Stimulated activated CD4-positive, alpha-beta T cell treated with anti-CD3 and anti-CD28 coated beads, Interleukin-2, amount 100 ng/mL, for 24 hours (primary cell): Measurements from ENCODE around the gene SLU7.
"Not testable (repeated sequence)": the region's sequence is repeated elsewhere in the genome, so short reads cannot be mapped to it uniquely, and the experiment has no call there.

Experiments
- DNase-seq, 2 donors: peaks; one replicate each; pipeline ENCODE4 v3.0.0-alpha.2; 2020

Gene SLU7

DNA sequence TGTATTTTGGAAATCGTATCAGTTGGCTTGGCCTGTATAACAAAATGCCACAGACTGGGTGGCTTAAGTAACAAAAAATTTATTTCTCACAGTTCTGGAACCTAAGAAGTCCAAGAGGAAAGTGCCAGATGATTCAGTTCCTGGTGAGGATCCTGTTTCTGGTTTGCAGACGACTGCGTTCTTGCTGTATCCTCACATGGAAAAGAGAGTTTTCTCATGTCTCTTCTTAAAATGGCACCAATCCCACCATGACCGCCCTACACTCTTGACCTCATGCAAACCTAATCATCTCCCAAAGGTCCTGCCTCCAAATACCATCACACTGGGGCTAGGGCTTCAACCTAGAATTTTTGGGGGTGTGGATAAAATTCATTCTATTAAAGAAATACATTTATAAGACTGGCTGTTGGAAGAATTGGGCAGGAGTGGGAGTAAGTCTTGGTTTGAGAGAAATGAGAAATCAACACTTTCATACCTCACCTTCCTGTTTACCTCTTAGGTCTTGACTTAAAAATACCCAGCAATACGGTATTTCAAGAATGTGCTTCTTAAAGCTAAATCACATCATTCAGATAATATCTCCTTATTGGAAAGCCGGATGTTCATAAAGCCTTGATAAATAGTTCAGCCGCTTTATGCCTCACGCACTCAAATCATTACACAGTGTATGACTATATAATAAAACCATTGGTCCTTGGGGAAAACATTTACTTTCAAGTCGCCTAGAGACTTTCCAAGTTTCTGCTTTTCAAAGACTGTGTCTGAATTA is 31.5 kb upstream of the SLU7 start:
- DNase-seq = no peak

DNA sequence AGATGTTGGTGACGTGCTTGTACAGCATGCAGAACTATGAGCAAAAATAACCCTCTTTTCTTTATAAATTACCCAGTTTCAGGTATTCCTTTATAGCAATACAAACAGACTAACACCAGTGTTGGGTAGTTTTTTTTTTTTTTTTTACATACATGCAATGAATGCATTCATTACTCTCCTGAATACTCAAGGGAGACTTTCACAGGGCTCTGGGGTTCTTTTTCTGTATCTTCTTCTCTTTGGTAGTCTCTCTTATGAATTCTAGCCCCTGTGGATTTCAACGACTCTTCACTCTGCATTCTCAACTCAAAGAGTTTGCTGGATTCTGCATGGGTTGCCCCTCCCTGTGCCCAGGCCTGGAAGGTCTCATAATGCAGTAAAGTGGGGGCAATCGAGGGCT is 30.6 kb upstream of the SLU7 start:
- no peak for DNase-seq

DNA sequence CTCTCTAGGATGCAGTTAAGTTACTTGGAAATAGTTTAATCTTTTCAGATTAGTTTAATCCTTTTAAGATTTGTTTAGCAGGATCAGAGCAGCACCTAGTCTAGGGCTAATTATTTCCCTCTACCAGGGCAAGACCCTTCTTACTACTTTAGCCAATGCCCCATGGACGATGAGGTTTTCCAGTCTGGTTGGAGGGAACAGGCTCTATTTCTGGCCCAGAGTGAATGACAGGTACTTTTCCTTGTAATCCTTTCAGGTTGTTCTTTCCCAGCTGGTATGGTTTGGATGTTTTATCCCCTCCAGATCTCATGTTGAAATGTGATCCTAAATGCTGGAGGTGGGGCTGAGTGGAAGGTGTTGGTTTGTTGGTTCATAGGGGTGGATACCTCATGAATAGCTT is 30.0 kb upstream of the SLU7 start:
- DNase-seq = no peak

DNA sequence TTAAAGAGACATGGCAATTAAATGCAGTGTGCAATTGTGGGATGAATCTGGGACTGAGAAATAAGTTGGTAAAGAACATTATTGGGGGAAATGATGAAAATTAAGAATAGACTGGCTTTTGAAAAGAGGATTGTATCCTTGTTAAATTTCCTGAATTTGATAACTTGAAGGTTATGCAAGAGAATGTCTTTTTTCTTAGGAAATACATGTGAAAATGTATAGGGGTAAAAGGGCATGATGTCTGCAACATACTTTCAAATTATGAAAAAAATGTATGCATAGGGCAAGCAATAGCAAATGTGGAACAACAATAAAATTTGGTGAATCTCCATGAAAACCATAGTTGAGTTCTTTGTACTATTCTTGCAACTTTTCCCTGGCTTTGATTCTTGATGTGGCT is 26.9 kb upstream of the SLU7 start:
- DNase-seq = no peak

DNA sequence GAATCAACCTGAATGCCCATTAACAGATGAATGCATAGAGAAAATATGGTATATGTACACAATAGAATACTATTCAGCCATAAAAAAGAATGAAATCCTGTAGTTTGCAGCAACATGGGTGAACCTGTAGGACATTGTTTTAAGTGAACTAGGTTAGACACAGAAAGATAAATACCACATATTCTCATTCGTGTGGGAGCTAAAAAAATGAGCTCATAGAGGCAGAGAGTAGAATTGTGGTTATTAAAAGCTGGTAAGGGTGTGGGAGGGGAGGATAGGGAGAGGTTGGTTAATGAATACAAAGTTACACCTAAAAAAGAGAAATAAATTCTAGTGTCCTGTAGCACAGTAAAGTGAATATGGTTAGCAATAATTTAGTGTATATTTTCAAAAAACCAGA is 26.3 kb upstream of the SLU7 start:
- DNase-seq = no peak

DNA sequence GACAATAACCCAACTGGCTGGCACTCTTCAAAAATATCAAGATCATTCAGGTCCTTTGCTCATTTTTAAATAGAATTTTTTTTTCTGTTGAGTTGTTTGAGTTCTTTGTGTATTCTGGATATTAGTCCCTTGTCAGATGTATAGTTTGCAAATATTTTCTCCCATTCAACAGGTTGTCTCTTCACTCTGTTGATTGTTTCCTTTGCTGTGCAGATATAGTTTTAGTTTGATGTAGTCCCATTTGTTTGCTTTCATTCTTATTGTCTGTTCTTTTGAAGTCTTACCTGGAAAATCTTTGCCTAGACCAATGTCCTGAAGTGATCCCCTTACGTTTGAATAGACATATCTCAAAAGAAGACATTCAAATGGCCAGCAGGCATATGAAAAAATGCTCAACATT is 25.5 kb upstream of the SLU7 start:
- DNase-seq = no peak

DNA sequence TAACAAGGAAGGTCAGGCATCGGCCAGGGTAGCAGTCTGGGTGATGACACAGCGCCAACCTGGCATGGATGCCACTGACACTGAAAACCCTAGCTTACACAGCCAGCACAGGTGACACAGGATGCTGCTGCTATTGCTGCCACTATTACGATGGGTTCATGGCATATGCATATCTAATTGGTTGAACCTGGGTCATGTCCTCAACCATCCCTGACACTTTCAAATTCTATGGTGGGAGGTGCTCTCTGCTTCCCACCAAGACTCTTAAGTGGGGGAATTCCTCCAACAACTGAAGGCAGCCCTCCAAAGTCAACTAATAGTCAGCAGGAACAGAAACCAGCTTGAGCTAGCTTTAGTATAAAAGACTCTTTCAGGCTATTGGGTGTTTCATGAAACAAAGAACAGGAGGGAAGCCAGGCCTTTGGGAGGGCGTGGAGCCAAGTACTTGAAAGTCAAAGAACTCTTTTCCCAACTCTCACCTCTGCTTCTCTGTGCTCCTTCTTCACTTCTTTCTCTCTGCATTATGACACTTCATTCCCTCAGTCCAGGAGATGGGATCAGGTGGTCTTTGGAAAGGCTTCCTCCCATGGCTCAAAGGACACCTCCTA is 24.0 kb upstream of the SLU7 start:
- no peak for DNase-seq

DNA sequence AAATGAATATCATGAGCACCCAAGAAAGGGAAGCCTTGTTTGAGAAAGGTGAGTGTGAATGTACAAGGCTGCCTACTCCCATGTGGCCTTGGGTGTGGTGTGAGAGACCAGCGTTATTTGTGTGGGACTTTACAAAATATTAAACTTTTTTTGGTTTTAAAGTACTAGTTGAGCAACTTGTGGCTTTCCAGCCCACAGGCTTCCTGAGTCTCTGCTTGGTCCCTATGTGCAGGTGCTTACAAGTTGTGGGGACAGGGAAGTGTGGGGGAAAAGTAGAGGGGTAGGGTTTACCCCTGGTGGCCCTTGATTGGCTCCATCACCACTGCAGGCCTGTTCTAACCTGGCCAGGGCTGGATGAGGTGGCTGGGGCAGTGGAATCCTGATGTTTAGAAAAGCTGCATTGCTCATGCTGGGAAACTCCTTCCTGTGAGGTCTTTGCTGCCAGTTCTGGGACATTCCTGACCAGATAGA is 22.5 kb upstream of the SLU7 start:
- no peak for DNase-seq

DNA sequence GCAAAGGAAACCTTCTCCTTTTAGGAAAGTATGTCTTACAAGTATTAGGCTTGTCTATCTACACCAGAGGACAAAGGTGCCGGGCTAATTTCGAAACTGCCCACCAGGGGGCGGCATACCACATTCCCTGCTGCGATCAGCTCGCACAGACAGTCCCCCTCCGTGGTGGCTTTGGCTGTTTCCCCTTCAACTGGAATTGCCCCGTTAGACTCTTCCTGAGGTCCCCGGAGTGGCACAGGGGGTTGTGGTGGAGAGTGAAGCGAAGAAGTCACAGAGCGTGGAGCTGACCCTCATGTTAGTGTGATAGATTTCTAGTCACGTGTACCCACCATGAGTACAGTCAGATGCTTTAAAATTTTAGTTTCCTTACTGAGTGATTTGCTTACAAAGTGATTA is 20.3 kb upstream of the SLU7 start:
- DNase-seq = peak; percentile 94

DNA sequence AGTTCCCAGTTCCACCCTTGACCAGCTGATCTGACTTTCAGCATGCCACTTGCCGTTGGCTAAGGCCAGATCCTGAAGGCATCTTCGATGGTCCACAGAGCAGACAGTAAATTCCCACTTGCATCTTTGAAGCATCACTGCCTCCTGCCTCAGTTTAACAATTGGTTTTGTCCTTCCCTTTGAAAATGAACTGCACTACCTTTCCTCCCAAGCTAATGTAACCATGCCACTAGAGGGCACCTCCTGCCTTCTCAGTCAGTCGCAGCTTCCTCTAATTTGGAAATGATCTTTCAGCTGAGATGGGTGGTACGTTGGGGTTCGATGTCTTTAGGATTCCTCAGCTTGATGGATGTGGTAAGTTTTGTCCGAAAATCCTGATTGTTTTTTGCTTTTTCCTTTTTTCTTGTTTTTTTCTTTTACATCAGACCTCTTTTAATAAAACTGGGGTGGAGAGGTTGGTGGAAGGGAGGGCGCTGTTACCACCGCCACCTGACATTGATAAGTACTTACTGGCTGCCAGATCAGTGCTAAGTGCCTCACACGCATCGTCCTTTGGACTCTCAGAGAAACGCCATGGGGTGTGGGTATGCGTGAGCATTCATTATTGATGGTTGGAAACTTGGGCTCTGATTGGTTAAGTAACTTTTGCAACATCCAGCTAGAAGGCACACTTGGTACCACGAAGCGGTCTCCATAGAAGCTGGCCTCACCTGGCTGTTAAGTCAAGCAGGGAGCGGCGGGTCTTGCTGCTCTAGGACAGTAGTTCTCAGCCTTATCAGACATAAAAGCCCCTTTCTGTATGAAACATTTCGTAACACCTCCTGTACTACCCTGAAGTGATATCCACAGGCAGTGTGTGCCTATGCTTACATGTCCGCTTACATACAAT is 19.7 kb upstream of the SLU7 start:
- peak; percentile 50 to 64 for DNase-seq

DNA sequence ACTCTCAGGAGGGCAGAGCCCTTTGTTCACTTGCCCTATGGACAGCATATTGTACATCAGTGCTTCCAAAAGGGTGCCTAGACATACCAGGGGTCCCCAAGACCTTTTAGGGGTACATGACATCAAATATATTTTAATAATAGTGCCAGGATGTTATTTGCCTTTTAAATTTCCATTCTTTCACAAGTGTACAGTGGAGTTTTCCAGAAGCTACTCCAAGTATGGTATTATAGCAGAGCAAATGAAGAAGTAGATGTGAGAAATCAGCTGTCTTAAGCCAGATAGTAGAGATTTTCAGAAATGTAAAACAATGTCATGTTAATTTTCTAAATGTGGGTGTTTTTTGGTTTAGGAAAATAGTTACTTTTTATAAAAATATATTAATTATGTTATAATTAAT is 18.4 kb upstream of the SLU7 start:
- no peak for DNase-seq

DNA sequence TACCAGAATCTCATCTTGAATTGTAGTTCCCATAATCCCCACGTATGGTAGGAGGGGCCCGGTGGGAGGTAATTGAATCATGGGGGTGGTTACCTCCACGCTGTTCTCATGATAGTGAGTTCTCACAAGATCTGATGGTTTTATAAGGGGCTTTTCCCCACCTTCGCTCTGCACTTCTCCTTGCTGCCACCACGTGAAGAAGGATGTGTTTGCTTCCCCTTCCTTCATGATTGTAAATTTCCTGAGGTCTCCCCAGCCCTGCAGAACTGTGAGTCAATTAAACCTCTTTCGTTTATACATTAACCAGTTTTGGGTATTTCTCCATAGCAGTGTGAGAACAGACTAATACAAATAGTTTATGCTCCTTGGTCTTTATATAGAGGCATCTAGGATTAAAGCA is 17.8 kb upstream of the SLU7 start:
- not testable (repeated sequence) for DNase-seq

DNA sequence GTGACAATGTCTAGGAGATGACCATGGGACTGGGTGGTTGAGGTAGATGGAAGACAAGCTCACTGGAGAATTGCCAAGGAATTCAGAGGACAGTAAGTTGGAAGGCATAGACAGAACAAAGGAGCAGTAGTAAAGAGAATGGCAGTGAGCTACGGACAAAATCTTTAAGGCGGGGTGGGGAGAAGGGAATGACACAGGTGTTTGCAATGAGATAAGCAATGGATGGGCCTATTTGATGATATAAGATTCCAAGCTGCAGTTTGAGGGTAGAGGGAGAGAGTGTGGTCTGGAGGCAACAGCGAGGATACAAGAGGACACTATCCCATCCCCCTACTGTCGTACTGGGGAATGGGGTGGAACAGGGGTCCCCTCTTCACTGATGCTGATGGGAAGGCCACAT is 17.1 kb upstream of the SLU7 start:
- no peak for DNase-seq

DNA sequence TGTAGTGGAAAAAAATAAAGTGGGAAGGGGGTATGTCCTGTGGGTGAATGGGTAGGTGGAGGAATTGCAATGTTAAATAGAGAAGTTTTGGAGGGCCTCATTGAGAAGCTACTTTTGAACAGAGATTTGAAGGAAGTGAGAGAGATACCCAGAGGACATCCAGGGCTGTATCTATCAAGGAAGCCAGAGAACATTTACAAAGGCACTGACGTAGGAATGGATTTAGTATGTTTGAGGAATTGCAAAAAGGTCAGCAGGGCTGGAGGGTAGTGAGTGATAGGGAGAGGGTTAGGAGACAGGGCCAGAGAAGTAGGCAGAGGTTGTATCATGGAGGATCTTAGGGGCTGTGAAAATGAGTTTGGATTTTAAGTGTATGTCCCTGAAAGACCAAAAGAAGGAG is 16.7 kb upstream of the SLU7 start:
- DNase-seq = no peak

DNA sequence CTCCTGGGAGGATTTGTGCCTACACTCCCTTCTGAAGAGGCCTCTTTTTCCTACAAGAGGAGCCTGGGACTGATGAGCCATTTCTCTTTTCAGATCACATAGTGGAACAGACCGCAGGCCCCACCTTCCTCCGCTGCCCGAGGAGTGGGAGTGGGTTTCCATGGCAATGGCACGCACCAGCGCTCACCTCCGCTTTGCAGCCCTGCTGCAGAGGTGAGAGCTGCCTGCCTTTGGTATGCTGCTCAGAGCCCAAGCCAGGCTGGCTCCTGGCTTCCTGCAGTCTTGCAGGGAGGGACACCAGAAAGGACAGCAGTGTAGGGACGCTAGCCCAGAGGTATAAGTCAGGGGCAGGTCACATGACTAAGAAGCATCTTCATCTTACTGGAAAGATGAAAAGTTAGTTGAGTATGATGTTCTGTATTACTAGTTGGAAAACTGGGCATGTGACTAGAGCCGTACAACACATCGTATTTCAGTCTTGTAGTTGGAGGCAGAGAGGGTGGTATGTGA is 15.2 kb upstream of the SLU7 start:
- peak in 1 of 2 donors; percentile 33 for DNase-seq

DNA sequence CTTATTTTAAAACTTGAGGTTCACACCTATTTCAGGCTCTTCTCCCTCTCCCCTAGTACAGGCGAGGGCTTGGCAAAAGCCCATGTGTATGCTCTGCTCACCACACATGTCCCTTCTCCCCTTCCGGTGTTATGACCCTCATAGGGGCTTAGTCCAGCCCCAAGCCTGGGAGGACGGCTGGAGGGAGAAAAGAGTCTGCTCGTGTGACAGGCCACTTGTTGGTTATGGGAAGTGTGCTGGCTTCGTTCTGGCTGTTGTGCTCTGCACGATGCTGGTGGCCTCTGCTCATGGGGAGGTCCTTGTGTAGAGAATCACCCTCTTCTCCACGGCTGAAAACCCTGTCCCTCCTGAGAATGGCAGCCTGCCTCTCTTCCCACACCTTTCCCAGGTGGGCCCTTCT is 13.9 kb upstream of the SLU7 start:
- no peak for DNase-seq

DNA sequence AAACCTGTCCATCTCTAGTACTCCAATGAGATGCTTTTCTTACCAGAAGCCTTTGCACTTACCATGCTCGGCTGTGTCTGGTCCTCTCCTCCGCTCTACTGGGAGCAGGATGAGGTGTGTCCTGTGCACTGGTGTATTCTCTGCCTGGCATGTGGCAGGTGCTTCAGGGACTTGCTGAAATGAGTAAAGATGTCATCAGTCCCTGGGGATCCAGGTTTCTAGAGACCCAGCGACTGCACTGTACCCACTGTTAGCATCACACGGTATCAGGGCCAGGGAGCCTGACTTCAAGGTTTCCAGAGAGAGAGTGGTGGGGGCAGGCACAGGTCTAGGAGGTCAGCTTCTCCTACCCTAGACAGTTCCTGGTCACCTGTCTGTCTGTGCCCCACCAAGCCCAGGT is 13.3 kb upstream of the SLU7 start:
- no peak for DNase-seq

DNA sequence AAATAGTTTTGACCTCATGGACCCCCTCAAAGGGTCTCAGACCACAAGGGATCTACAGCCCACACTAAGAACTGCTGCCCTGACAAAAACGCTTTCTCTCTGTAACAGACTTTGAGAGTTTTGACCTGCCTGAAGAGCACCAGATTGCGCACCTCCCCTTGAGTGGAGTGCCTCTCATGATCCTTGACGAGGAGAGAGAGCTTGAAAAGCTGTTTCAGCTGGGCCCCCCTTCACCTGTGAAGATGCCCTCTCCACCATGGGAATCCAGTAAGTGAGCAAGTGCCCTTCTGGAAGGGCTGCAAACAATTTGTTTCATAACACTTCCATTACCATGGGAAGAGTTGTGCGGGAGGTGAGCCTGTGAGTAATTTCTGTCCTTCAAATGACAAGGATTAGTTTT is 8.7 kb upstream of the SLU7 start:
- no peak for DNase-seq

DNA sequence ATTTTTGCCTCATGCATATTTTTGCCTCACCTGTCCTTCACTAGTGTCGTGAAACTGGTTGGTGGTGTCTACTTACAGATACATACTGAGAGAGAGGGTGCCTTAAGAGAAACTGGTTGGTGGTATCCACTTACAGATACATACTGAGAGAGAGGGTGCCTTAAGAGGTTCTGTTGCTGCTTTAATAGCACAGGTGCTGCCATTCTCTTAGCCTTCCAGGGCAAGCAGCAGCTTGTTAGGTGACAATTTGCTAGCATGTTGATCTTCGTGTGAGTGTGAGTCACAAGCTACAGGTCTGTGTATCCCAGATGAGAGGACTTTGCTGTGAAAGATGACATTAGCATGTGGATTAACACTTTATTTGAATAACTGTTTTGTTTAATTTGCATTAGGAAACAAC is 4.2 kb upstream of the SLU7 start:
- no peak for DNase-seq

DNA sequence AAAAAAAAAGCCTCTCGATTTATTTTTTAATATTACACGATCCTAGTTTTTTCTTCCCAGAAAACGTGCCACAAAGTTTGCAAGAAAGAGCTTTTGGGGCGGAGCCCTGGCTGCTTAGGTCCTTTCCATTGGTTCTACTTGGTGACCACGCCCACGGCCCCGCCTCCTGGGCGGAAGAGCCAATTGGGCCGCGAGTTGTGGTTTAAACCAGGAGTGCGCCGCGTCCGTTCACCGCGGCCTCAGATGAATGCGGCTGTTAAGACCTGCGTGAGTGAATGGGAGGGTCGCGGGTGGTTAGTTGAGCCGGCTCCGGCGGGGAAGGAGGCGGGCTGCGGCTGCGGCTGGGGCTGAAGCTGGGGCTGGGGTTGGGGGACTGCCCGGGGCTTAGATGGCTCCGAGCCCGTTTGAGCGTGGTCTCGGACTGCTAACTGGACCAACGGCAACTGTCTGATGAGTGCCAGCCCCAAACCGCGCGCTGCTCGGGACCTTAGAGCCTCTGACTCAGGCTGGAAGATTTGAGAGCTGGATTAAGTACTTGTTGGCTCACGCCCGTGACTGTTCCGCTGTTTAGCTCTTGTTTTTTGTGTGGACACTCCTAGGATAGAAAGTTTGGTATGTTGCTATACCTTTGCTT is 2.9 kb upstream of the SLU7 start, which contains the start of gene PTTG1:
Gene PTTG1, plus strand, starts transcription at position 231 of the 634 bp plus-strand sequence. CDS start 458 bp downstream, outside the sequence.
- DNase-seq = peak; percentile 93 to 95

DNA sequence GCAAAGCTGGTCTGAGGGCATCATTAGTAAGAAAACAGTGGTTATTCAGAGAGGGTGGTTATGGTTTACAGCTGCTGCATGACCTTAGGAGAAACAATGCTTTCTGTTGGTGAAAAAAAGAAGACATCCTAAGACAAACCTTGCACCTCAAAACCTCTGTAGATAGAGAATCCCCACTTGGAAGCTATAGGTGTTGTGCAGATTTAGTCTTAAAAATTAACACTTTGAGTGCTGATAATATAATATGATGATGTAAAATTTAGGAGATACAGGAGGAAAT is 1.4 kb upstream of the SLU7 start:
- no peak for DNase-seq

DNA sequence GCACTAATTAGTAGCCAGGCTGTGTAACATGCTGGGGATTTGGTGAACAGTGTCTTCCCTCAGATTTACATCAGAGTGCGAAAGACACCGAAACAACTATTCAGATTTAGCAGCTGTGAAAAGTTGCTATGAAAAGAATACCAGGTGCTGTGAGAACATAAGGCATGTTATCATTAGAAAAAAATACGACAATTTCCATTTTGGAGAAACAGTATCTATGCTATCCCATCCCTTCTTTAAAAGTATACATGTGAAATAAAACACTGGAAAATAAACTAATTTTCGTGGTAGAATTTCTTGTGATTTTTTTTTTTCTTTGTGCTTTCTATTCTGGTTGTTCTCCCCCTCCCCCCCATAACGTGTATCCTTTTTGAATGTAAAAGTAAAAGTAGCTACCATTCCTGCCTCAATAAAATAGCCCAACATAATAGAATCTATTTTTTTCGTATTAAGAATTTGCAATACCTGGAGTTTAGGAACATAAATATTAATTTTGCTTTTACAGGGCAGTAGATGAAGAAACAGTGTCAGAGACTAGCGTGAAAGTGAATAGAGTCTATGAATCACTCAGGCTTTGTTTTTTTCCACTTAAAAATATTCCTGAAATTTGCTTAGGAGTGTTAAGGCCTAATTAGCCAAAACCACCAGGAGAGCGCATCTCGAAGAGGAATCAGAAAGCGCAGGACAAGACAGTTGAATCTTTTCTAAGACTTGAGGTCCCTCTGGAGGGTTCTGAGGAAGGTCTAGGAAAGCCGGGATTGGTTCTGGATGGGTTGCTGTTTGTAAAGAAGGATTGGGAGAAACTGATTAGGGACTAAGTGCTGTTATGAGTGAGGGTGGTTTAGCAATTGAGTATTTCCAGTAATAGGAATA is 813 bp upstream of the SLU7 start:
- DNase-seq = no peak
